OCI-LY3 (cell line): Measurements from ENCODE around the gene EPS8L1.

ENCODE experiments used
- H2AFZ ChIP-seq: fragments of 200-600, 300-600 bp; shearing (Covaris generic); 2 replicates; pipeline ENCODE4 v1.6.0; 2014; ENCODE audit warnings: antibody characterized with exemption, low read depth, low read length
- H3K27ac ChIP-seq: fragments of 200-600, 300-600 bp; sonication (generic); 2 replicates; pipeline ENCODE4 v1.5.1; 2014; ENCODE audit warnings: mild to moderate bottlenecking, low read length, moderate library complexity, mixed read lengths
- H3K27me3 ChIP-seq: fragments of 200-600, 300-600 bp; sonication (generic); 2 replicates; pipeline ENCODE4 v1.6.1; 2014; ENCODE audit warnings: low read depth, low read length, mixed read lengths
- H3K36me3 ChIP-seq: fragments of 200-600, 300-600 bp; sonication (generic); replicated peaks from 2 replicates; pipeline ENCODE3; 2014; ENCODE audit warnings: low read depth, low read length, mixed read lengths
- H3K4me1 ChIP-seq: fragments of 300-600, 200-600 bp; sonication (generic); 2 replicates; pipeline ENCODE4 v1.6.1; 2014; ENCODE audit warnings: low read length, mixed read lengths
- H3K4me2 ChIP-seq: fragments of 200-600, 300-600 bp; sonication (generic); 2 replicates; pipeline ENCODE4 v1.6.1; 2014; ENCODE audit warnings: low read length, mixed read lengths
- H3K4me3 ChIP-seq: fragments of 300-600, 200-600 bp; sonication (generic); 2 replicates; pipeline ENCODE4 v1.5.1; 2014; ENCODE audit warnings: antibody characterized with exemption, mild to moderate bottlenecking, low read length, moderate library complexity
- H3K79me2 ChIP-seq: fragments of 300-600, 200-600 bp; shearing (Covaris generic); 2 replicates; pipeline ENCODE4 v1.6.1; 2014; ENCODE audit warnings: mild to moderate bottlenecking, low read length, mixed read lengths
- H3K9ac ChIP-seq: fragments of 300-600, 200-600 bp; shearing (Covaris generic); 2 replicates; pipeline ENCODE4 v1.6.0; 2014; ENCODE audit warnings: mild to moderate bottlenecking, low read length, moderate library complexity
- H3K9me3 ChIP-seq: fragments of 200-600, 300-600 bp; shearing (Covaris generic); 2 replicates; pipeline ENCODE4 v1.6.1; 2014; ENCODE audit warnings: low read length, mixed read lengths; ENCODE audit not compliant: insufficient read depth
- H4K20me1 ChIP-seq: fragments of 200-600, 300-600 bp; sonication (generic); 2 replicates; pipeline ENCODE4 v1.6.1; 2016; ENCODE audit warnings: low read length, mixed read lengths; ENCODE audit not compliant: insufficient read depth
- EZH2phosphoT487 ChIP-seq: fragments of 200-600 bp; shearing (Covaris generic); IDR thresholded peaks from 2 replicates; pipeline ENCODE4 v1.6.1; 2018; ENCODE audit warnings: antibody characterized with exemption, mixed run types, low read depth
- TF ChIP-seq, protein P1 (sequence below): fragments of 200-600, 300-600 bp; sonication (generic); IDR thresholded peaks from 2 replicates; pipeline ENCODE4 v1.5.1; 2014; ENCODE audit warnings: antibody characterized with exemption, low read length, low read depth

EPS8L1 gene

DNA sequence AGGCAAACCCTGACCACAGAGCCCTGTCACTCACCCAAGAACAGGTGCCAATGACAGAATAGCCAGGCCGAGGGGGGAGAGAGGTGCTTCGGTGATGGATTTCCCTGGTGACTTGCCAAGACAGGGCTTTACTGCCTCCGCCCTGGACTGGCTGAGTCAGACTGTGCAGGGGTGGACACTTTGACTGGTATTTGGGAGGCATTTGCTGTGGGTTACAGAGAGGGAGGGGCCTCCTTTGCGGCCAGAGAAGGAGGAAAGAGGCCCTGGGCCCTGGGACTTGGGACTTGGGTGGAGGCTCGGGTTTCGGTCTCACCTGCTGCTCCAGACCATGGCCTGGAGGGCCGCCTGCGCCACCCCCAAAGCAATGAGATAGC lies 4.6 kb upstream of the EPS8L1 start:
- peaks cover 9% of the 10 kb centered on the region for H3K4me1 ChIP-seq
- H3K36me3 ChIP-seq, result no peaks in the 10 kb centered on the region
- H3K4me3 ChIP-seq, result no peak overlapping the region
- no peak overlapping the region for H3K27ac ChIP-seq
- peaks cover 28% of the 10 kb centered on the region for H3K27me3 ChIP-seq
- no peaks in the 10 kb centered on the region for H4K20me1 ChIP-seq
- no peak overlapping the region for H2AFZ ChIP-seq
- TF ChIP-seq EZH2phosphoT487, result no peak
- TF ChIP-seq, protein P1, sequence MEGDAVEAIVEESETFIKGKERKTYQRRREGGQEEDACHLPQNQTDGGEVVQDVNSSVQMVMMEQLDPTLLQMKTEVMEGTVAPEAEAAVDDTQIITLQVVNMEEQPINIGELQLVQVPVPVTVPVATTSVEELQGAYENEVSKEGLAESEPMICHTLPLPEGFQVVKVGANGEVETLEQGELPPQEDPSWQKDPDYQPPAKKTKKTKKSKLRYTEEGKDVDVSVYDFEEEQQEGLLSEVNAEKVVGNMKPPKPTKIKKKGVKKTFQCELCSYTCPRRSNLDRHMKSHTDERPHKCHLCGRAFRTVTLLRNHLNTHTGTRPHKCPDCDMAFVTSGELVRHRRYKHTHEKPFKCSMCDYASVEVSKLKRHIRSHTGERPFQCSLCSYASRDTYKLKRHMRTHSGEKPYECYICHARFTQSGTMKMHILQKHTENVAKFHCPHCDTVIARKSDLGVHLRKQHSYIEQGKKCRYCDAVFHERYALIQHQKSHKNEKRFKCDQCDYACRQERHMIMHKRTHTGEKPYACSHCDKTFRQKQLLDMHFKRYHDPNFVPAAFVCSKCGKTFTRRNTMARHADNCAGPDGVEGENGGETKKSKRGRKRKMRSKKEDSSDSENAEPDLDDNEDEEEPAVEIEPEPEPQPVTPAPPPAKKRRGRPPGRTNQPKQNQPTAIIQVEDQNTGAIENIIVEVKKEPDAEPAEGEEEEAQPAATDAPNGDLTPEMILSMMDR, result no peak
- H3K9me3 ChIP-seq, result no peaks in the 10 kb centered on the region
- no peaks in the 10 kb centered on the region for H3K79me2 ChIP-seq
- no peak overlapping the region for H3K9ac ChIP-seq
- no peak overlapping the region for H3K4me2 ChIP-seq

DNA sequence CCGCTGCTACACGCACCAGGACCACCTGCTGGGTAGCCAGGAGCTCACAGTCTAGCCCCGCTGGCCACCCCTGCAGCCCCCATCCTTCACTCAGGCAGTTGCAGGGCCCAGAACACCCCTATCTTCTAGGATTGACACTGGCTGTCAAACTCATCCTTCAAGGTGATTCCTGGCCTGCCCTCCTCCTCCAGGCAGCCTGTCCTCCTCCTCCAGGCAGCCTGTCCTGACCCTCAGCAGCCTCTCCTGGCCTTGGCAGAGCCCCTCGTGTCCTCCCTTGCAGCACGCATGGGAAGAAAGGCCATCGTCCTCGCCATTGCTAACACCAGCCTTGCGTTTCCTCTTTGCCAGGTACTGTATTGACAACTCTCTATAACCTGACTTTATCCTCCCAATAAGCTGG lies 3.8 kb upstream of the EPS8L1 start:
- Histone ChIP-seq H3K4me2 (no peak overlapping the region), H4K20me1 (no peaks in the 10 kb centered on the region), H3K27me3 (peaks cover 24% of the 10 kb centered on the region), H3K9me3 (no peaks in the 10 kb centered on the region), H2AFZ (no peak overlapping the region), H3K9ac (no peak overlapping the region), H3K27ac (no peak overlapping the region), H3K4me1 (peaks cover 9% of the 10 kb centered on the region), H3K4me3 (no peak overlapping the region), H3K79me2 (no peaks in the 10 kb centered on the region), H3K36me3 (no peaks in the 10 kb centered on the region)
- TF ChIP-seq EZH2phosphoT487, result no peak
- TF ChIP-seq, protein P1, result no peak

DNA sequence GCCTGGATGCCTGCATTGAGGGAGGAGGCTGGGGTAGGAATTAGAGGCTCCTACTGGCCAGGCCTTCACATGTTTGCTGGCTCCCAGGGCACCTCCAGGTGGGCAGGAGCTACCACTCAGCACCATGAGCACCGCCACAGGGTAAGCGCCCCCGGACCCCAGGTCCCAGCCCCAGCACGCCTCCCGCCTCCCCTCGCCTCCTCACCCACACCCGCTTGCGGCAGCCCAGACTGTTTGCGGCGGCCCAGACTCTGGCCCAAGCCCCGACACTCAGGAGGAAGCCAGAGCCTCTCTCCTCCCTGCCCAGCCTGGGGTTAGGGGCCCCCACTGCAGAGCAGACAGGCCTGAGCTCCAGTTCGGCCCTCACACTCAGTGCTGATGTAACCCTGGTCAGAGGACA lies 652 bp downstream of the EPS8L1 start:
- Histone ChIP-seq H3K27me3 (no peaks in the 10 kb centered on the region), H3K36me3 (no peaks in the 10 kb centered on the region), H3K9me3 (no peaks in the 10 kb centered on the region), H2AFZ (no peak overlapping the region), H3K4me1 (no peaks in the 10 kb centered on the region), H3K4me2 (no peak overlapping the region), H3K4me3 (no peak overlapping the region), H3K27ac (no peak overlapping the region), H3K79me2 (no peaks in the 10 kb centered on the region), H3K9ac (no peak overlapping the region), H4K20me1 (no peaks in the 10 kb centered on the region)
- TF ChIP-seq, protein P1, result no peak
- no peak for TF ChIP-seq EZH2phosphoT487

DNA sequence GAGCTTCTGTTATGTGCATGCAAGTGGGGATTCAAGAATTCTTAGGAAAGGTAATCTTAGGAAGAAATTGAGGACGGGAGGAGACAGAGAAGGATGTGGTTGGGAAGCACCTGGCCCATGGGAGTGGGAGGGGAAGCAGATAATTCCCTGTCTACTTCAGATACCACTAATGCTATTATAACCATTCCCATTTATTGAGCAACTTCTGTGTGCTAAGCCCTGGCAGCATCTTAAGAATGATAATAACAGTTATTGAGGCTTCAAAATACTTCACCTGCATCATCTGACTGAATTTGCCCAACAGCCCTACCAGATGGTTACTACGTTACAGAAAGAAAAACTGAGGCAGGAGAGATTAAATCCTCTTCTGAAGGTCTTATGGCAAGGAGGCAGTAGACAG lies 1.4 kb downstream of the EPS8L1 start:
- Histone ChIP-seq H2AFZ (no peak overlapping the region), H3K36me3 (no peaks in the 10 kb centered on the region), H3K9me3 (no peaks in the 10 kb centered on the region), H3K79me2 (no peaks in the 10 kb centered on the region), H3K27me3 (no peaks in the 10 kb centered on the region), H3K4me1 (no peaks in the 10 kb centered on the region), H4K20me1 (no peaks in the 10 kb centered on the region), H3K27ac (no peak overlapping the region), H3K9ac (no peak overlapping the region), H3K4me2 (no peak overlapping the region), H3K4me3 (no peak overlapping the region)
- TF ChIP-seq, protein P1, result no peak
- no peak for TF ChIP-seq EZH2phosphoT487
